Measurements from ENCODE around the gene ANP32B.
A peak's percentile ranks its signal among the peaks of the same experiment; 100 is the strongest.
"Not testable (repeated sequence)": the region's sequence is repeated elsewhere in the genome, so short reads cannot be mapped to it uniquely, and the experiment has no call there.

The ANP32B gene

GRCh38 chr9:97962575-97962974 is 20.6 kb upstream of the ANP32B start:
- DNase-seq (ENCODE audit: low read depth in 3 of 3, low spot score in 1 of 3) = no peak

DNA sequence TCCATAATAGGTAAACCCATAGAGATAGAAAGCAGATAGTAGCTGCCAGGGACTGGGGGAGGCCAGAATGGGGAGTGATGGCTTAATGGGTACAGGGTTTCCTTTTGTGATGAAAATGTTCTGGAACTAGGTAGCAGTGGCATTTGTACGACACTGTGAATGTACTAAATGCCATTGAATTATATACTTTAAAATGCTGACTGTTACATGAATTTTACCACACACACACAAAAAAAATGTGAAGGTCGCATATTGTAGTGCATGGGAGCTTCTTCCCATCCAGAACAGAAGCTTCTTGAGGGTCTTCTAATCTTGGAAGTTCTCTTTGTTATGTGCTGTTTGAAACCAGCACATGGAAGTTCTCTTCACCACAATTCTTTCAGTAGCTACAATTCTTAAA is 19.9 kb upstream of the ANP32B start:
- no peak for DNase-seq (ENCODE audit: low read depth in 3 of 3, low spot score in 1 of 3)

GRCh38 chr9:97964901-97965300 is 18.2 kb upstream of the ANP32B start:
- no peak for DNase-seq (ENCODE audit: low read depth in 3 of 3, low spot score in 1 of 3)

- DNase-seq (ENCODE audit: low read depth in 3 of 3, low spot score in 1 of 3) = no peak
Observed at GRCh38 chr9:97966493-97966892, 16.6 kb upstream of the ANP32B start.

GRCh38 chr9:97969014-97969413 is 14.1 kb upstream of the ANP32B start:
- DNase-seq (ENCODE audit: low read depth in 3 of 3, low spot score in 1 of 3) = no peak

DNA sequence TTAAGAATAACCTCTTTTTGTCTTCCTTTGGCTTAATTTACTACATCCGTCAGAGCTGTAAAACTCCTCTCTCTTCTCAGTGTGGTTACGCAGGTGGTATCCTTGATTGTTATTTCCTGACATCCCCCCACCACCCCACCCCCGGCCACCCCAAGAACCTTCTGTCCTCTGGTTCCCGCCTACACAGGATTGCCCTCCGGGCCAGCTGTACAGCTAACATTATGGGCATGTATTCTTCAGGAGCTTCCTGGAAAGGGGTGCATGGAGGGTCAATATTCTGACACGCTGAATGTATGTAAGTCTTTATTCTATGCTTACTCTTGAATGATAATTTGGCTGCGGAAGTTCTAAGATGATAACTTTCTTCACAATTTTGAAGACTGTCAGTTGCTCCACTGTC is 13.0 kb upstream of the ANP32B start:
- no peak for DNase-seq (ENCODE audit: low read depth in 3 of 3, low spot score in 1 of 3)

DNA sequence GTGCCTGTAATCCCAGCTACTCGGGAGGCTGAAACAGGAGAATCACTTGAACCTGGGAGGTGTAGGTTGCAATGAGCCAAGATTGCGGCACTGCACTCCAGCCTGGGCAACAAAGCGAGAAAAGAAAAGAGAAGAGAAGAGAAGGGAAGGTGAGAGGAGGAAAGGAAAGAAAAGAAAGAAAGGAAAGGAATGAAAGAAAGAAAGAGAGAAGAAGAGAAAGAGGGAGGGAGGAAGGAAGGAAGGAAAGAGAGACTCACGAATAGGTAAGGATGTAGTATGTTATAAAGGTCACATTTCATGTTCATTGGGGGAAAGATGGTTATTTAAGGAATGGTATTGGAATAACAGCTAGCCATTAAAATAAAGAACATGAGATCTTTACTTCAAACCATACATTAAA is 10.4 kb upstream of the ANP32B start:
- DNase-seq (ENCODE audit: low read depth in 3 of 3, low spot score in 1 of 3) = no peak

GRCh38 chr9:97975376-97975775 is 7.8 kb upstream of the ANP32B start:
- no peak for DNase-seq (ENCODE audit: low read depth in 3 of 3, low spot score in 1 of 3)

DNA sequence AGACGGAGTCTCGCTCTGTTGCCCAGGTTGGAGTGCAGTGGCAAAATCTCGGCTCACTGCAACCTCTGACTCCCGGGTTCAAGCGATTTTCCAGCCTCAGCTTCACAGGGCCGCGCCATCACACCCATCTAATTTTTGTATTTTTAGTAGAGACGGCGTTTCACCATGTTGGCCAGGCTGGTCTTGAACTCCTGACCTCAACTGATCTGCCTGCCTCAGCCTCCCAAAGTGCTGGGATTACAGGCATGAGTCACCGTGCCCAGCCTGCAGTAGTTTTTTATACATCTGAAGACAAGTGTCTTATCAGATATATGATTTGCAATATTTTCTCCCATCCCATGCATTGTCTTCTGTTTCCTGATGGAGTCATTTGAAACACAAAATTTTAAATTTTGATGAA is 6.5 kb upstream of the ANP32B start:
- not testable (repeated sequence) for DNase-seq (ENCODE audit: low read depth in 3 of 3, low spot score in 1 of 3)

DNA sequence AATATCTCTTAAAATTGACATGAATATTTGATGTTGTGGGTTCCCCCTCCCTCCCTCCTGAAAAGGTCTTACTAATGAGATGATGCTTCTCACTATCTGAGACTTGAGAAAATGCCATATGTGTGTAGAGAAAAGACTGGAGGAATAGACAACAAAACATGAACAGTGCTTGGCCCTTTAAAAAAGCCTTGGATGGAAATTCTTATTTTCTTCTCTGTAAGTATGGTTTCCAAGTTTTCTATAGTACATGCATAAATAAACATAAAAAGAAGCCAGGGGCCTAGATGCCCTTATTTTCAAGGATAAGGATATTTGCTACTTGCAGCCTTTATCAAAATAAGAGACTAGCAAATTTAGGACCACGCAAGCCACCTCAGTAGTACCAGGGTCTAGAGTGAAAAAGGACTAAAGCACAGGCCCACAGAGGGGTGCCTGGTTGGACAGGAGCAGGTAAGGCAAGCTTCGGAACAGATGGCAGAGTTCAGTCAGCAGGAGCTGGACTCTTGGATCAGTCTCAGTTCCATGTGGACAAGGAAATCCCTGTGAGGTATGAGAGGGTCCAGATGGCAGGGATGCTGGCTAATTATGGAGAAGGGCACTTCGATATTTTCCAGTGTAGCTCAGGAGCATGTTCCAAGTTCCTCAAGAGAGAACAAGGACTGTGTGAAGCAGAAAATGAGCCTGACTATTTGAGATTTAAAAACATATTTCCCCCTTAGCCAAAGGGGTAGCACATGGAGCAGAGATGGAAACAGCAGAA is 4.6 kb upstream of the ANP32B start:
- DNase-seq (ENCODE audit: low read depth in 3 of 3, low spot score in 1 of 3) = no peak

DNA sequence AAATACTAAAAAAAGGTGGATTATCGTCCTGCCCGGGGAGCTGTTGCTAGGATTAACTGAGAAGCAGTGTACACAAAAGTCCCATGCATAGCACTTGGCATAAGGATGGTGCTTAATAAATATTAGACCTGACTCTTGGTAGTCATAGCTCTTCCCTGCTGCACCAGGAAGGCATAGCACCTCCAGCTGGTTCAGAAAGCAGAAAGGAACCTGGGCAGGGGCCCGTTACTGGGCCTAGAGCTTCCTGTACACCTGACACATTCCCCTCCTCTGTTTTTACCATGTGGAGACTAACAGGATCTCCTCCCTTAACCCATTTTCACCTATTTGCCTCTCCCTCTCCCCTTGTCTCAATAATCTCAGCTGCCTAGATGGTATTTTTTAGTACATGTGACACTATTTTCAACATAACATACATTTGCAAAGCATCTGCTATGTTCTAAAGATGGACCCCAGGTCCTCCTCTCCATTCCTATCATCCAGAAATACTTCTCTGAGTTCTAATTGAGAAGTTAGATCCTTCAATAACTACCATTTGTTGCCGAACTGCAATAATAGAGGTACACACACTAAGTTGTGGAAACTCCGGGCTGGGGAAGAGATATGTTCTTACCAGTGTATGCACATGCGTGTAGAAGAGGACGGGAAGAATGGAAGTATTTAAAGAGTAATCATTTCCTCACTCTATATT is 3.2 kb upstream of the ANP32B start:
- DNase-seq (ENCODE audit: low read depth in 3 of 3, low spot score in 1 of 3) = no peak

GRCh38 chr9:97980479-97980803 is 2.7 kb upstream of the ANP32B start:
- DNase-seq (ENCODE audit: low read depth in 3 of 3, low spot score in 1 of 3) = no peak

DNA sequence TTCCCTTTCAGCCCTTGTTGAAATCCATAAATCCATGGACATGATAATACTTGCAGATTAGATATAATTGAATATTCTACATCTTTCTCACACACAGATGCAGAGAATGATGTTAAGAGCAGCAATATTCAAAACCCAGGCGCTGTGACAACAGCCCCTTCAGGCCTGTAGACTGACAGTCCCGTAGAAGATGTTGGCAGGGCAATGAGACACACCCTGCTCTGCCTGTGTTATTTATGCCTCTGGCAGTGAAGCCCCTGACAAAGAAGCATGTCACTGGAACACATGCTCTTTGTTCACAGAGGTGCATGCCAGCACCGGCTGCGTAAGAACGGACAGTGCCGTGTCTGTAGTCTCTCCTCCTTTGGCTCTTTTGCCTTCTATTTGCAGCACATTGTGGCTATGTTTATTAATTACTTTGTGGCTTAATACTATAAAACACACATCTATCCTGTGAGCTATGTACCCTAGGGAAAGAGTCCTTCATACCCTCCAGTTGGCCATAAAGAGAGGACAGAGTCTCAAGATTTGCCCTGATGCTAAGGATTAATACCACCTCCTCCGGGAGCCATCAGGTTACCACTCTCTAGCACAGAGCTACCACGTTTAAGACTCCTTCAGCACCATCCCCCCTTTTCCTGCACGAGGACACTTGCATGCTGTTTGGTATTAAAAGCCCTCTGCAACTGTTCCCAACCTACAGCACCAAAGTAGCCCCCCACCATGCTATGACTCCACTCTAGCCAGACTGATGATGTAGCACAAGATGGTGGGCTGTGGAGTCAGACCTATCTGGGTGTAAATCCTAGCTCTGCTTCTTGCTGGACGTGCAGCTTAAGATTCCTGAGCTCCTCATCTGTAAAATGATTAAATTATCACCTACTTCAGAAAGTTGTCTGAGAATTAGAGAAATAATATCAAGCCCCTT is 2.0 kb upstream of the ANP32B start:
- no peak for DNase-seq (ENCODE audit: low read depth in 3 of 3, low spot score in 1 of 3)

DNA sequence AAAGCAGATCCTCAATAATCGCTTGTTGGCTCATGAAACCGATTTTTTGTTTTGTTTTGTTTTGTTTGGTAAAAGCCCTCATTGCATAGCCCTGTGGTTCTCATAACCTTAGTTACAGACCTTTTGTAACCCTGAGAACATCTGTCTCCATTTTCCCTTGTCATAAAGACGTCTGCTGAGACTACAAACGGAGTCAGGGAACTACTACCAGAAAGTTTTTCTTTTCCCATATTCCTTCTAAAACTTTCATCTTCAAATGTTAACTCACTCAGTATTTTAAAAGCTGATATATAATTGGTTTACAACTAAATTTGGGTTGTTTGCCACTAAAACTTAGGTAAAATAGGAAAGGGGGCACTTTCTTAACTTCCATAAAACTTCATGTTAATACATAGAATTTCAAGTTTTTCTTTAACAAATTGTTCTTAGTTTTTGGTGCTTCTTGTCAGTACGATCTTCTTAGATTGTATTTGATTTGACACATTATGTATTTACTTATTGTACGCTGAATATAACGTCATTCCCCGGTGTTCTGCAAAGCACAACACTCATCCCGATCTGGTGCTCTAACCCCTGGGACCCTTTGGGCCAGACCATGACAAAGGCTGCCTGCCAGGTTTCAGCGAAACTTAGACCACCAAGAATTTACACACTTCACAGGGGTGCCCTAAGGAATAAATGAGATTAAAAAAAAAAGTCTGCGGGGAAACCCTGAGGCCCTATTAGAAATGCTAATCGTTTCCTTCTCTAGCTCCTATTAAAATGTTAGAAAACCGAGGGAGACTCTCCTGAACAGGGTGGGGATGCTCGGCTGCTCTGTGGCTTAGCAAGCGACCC is 1.1 kb upstream of the ANP32B start:
- DNase-seq (ENCODE audit: low read depth in 3 of 3, low spot score in 1 of 3) = no peak

DNA sequence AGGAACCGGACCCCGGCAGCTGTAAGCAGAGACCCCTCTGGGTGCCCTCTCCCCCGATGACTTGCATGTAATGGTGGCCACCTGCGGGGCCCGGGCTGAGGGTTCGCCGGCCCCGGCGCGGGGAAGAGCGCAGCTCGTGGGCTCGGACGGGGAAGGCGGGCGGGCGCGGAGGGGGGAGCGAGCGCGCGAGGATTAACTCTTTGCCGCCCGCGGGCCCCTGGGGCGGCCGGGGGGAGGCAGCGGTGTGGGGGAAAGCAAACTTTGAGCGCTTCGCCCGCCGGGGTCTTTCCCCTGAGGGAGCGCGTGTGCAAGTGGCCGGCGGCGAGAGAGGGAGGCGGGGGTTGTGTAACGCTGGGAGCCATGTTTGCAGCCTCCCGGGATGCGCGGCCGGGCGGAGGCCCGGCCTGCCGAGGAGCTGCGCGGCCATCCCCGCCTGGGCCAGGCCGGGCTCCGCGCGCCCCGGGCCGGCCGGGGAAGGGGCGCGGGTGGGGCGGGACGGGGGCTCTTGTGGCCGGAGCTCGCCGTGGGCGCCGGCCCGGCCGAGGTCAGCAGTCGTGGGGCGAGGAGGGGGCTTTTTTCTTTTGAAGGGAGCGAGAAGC is 547 bp downstream of the ANP32B start:
- peak in 2 of 3 donors; percentile 33 to 55 for DNase-seq (ENCODE audit: low read depth in 3 of 3, low spot score in 1 of 3)

DNA sequence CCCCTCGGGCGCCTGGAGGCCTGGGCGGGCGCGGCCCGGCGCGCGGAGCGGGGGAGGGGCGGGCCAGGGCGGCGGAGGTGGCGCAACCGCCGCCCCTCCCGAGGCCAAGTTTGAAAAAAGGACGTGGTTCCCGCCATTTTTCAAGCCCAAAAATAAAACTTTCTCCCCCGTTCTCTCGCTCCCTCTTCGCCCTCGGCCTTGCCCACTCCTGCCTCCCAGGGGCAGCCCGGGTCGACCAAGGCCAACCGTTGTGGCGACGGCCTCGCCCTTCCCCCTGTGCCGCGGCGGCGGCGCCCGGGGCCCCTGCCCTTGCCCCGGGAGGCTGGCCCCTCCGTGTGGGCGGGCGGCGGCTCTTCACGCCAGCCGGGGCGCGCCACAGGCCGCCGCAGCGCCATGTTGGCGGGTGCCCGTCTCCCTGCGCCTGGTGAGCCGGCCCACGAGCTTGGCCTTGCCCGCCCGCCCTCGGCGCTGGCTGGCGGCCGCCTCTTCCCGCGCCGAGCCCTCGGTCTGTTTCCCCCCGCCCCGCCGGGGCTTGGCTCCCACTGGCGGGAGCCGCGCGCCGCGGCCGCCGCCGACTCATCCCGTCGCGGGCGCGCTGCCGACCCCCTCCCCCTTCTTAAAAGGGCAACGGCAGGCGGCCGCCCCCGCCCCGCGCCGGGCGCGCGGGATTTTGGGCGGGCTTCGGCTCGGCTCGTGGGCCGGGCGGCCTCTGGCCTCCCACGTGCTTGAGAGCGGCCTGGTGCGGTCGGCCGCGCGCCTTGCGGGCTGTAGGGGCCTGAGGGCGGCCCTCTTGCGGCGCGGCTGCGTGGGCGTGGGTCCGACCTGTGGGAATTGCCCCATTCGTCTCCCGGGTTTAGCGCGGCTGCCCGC is 1.3 kb downstream of the ANP32B start:
- peak in 2 of 3 donors; percentile 65 to 70 for DNase-seq (ENCODE audit: low read depth in 3 of 3, low spot score in 1 of 3)

DNA sequence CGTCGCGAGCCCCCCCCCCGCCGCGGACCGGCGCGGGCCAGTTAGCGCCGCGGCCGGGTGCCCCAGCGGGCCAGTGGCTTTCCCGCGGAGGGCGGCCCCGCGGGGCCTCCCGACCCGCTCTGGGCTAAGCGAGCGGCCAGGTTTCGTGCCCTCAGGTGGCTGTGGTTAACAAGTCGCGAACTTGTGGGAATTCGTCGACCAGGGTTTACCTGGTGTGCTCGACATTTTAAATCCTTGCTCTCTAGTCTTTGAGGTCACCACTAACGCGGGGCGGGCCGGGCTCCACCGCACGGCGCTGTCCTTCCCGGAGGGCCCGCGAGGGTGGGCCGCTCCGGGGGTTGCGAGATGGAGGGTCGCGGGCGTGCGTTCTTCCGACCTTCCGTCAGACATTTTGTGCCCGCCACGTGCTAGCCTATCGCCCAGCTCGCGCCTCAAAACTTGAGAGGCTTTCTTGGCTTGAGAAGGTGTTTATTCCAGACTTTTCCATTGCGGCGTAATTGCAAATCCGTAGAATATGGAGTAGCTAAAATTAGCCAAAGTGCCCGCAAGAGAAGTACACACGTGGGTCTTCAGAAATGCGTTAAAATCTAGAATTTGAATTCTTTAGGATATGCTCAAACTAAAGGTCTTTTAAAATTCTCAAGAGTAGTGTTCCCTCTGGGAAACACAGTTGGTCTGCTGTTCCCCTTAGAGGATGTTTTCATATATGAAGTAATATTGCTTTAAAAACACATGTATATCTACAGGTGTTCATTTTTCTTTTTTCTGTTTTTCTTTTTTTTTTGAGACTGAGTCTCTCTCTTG is 2.1 kb downstream of the ANP32B start:
- DNase-seq (ENCODE audit: low read depth in 3 of 3, low spot score in 1 of 3) = peak in 1 of 3 donors; percentile 35

GRCh38 chr9:97987487-97987886 is 4.3 kb downstream of the ANP32B start:
- no peak for DNase-seq (ENCODE audit: low read depth in 3 of 3, low spot score in 1 of 3)

DNA sequence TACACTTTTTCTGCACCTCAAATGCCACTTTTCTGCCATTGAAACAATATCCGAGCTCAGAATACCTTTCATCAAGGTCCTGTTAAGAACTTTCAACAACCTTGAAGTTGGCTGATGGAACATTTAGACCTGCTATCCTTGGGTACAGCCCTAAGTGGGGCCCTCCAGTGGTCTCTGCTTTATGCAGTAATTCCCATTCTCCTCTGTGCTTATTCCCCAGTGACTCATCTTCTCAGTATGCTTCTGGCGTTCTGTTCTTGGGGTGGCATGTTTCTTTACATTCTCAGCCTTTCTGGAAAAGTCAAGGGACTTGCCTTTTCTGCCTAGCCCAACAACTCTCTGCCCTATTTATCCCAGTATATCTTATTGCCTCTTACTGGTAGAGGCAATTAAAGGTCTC is 7.1 kb downstream of the ANP32B start:
- no peak for DNase-seq (ENCODE audit: low read depth in 3 of 3, low spot score in 1 of 3)

Data from stimulated activated CD4-positive, alpha-beta T cell treated with anti-CD3 and anti-CD28 coated beads, TNF-alpha, amount 100 ng/mL, for 1 hour (primary cell).